Measurements from ENCODE around the gene FAM151A.
"Not testable (repeated sequence)": the region's sequence is repeated elsewhere in the genome, so short reads cannot be mapped to it uniquely, and the experiment has no call there.

Gene FAM151A

DNA sequence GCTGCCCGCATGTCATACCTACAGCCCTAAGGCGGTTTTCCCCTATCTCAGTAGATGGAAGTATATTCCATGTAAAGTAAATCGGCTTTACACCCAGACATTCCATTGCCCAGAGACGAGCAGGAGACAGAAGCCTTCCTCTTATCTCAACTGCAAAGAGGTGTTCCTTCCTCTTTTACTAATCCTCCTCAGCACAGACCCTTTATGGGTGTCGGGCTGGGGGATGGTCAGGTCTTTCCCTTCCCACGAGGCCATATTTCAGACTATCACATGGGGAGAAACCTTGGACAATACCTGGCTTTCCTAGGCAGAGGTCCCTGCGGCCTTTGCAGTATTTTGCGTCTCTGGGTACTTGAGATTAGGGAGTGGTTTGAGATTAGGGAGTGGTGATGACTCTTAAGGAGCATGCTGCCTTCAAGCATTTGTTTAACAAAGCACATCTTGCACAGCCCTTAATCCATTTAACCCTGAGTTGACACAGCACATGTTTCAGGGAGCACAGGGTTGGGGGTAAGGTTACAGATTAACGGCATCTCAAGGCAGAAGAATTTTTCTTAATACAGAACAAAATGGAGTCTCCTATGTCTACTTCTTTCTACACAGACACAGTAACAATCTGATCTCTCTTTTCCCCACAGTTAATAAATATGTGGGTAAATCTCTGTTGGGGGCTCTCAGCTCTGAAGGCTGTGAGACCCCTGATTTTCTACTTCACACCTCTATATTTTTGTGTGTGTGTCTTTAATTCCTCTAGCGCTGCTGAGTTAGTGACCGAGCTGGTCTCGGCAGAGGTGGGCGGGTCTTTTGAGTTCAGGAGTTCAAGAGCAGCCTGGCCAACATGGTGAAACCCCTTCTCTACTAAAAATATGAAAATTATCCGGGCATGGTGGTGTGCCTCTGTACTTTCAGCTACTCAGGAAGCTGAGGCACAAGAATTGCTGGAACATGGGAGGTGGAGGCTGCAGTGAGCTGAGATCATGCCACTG is 13.4 kb upstream of the FAM151A start:
- DNase-seq: not testable (repeated sequence)

DNA sequence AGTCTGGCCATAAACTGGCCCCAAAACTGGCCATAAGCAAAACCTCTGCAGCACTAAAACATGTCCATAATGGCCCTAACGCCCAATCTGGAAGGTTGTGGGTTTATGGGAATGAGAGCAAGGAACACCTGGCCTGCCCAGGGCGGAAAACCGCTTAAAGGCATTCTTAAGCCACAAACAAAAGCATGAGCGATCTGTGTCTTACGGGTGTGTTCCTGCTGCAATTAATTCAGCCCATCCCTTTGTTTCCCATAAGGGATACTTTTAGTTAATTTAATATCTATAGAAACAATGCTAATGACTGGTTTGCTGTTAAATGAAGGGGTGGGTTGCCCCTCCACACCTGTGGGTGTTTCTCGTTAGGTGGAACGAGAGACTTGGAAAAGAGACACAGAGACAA is 12.5 kb upstream of the FAM151A start:
- not testable (repeated sequence) for DNase-seq

DNA sequence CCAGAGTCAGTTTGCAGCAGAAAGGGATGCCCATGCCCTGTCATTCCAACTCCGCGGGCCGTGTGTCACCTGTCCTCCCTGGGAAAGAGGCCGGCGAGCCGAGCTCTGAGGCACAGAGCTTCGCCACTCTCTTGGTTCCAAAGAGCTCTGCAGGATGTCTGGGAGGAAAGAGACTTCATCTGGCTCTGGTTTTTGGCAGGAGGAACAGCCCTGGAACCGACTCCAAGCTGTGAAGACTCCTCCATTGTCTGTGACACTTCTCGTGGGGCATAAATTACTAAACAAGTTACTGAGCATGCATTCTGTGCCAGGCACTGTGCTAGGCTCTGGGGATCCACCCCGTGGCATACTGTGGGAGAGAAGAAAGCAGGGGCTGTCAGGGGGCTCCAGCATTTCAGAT is 3.9 kb upstream of the FAM151A start:
- DNase-seq: no peak

DNA sequence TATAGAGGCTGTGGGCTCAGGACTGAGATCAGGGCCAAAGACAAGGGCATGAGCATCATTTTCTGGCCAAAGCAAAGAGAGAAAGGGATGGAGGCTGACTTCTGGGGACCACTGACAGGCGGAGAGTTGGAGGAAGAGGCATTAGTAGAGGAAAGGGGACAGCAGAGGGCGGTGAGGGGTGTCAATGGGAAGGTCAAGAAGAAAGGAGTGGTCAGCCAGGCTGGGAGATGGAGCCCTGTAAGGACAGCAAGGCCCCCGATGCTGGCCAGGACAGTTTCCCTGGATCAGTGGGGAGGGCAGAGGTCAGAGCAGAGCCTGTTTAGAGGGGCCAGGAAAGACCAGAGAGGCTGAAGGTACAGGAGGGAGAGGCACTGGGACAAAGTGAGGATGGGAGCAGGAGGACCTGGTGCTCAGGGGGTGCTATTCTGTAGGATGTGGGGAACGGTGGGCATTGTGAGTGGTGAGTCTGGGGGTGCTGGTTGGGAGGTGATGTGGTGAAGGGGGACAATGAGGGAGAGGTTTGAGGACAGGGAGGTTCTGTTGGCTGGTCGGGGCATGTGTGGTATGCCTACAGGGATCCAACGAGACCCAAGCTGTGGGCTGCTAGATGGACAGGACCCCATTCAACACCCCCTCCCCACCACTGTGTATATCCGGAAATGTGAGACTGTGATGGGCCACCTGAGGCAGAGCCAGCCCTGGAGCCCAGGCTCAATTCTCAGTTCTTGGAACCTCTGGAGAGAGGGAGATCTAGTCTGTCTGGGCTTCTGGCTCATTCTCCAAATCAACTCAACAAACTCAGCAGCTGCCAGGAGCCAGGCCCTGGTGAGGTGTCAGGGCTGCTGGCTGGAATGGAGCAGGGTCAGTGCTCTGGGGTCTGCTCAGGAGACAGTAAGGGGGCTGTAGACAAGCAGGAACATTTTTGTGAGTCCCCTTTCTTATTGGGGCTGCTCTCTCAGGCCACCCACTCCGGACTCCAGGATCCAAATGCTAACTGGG is 1.4 kb upstream of the FAM151A start:
- DNase-seq: no peak

DNA sequence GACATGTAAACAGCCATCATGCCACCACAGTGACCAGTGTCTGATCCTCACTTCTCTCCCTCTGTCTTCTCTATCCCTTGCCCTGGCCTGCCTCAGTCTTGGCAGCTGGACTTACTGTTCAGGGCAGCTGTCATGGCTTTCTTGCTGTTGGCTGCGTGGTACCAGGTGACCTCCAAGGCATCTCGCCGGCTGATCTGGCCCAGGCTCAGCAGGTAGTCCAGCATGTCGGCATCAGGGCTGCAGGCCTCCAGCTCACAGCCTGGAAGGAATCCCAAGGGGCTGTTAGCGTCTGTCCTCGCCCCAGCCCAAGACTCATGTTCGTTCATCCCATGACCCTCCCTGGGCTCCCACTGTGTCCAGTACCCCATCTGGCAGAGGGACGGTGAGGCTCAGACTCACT is 3.6 kb downstream of the FAM151A start:
- DNase-seq: no peak

DNA sequence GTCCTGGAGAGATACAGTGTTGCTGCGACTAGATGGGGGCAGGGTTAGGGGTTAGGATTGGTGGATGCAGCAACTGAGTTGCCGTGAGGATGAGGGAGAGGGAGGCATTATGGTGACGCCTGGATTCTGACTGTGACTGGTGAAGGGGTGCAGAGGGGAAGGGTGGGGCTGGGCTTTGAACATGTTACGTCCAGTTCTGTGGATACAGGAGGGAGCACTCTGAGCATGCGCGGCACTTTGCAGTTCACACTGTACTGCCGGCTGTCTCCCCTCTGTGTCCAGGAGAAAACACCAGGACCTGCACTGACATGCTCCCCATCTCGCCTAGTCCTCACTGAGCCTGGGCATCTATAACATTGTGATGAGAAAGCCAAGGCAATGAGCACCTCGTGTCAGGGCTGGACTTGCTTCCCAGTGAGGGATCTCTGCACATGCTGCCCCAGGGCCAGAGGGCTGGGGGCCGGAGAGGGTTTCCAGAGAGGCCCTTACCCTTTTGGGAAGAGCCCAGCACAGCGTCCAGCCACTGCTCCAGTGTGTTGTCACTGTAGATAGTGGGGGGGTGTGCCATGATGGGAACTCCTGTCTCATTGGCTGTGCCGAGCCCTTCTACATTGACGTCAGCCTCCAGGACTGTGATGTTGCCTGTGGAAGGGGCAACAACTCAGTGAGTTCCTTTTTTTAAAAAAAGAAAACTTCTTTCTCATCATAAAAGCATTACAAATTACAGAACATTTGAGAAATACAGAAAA is 7.6 kb downstream of the FAM151A start:
- DNase-seq: no peak

DNA sequence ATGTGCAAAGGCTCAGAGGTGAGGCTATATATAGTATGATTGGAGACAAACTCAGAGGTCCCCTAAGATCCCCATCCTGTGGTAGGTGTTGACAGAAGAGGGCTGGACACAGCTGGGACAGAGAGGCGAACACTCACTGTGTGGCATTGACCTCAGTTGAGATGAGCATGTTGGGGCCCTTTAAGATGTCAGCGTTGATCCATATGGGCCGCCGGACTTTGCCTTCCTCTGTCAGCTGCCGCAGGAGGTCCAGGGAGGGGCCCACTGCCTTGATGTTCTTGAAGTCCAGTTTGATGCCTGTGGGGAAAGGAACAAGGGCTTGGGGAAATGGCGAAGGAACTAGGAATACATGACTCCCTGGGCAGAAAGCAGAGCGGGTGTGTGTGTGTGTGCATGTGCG is 8.8 kb downstream of the FAM151A start:
- DNase-seq: no peak

DNA sequence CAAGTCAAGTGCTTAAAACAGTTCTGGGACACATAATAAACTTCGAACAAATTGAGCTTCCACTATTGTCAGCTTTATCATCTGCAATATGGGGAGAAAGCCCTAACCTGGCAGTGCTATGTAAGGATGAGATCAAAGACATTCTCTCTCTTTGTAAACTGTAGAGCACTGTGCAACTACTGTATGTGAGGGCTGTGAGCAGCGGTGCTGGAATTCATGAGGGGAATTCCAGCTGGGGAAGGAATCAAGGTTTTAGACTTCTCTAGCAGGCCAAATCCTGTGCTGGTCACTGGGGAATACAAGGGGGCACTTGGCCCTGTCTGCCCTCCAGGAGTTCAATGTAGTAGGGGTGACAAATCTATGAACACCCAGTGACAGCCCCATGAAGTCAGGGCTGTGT is 9.3 kb downstream of the FAM151A start:
- DNase-seq: no peak

DNA sequence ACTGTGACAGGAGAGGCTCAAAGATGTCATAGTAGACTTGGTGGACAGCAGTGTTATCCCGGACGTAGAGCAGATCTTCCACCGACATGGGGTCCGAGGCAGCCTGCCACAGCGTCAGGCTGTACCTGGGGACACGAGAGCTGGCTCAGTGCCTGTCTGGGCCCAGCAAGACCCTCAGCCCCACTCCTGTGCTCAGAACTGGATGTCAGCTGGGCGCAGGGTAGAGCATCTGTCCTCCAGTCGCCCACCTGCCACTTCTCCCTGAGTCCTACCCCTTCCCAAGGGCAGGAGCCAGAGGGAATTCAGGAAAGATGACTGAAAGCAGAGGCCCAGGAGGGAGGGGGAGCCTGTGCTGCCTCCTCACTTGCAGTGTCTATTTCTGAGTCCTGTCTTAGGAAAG is 11.7 kb downstream of the FAM151A start:
- no peak for DNase-seq

DNA sequence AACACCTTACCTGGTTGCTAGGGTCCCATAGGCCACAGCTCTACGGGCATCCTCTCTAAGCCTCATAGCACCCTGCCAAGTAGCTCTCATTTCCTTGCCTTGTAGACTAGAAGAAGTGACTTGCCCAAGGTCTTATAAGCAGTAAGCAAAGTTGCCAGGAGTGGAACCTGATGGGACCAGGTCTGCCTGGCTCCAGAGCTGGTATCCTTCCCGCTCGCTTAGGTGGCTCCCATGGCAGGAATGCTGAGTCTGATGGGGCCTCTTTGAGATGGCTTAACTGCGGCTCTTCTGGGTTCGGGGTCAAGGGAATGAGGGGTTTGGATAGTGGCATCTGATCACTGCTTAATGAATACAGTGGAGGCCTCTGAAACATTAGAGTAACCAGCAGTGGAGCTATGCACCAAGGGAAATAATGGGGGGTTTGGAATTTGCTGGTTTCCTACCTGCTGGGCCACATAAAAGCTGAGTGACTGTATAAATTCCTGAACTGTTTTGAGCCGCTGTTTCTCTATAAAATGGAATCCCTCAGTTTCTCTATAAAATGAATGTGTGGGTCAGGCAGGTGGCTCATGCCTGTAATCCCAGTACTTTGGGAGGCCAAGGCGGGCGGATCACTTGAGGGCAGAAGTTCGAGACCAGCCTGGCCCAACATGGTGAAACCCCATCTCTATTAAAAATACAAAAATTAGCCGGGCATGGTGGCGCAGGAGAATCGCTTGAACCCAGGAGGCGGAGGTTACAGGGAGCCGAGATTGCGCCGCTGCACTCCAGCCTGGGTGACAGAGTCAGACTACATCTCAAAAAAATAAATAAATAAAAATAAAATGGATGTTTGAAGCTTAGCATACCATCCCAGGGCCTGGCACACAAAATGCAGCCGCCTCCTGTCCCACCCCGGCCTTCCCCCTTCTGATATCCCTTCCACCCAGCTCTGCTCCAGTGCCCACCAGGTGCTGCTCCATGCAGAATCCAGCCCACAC is 12.4 kb downstream of the FAM151A start:
- DNase-seq: no peak

DNA sequence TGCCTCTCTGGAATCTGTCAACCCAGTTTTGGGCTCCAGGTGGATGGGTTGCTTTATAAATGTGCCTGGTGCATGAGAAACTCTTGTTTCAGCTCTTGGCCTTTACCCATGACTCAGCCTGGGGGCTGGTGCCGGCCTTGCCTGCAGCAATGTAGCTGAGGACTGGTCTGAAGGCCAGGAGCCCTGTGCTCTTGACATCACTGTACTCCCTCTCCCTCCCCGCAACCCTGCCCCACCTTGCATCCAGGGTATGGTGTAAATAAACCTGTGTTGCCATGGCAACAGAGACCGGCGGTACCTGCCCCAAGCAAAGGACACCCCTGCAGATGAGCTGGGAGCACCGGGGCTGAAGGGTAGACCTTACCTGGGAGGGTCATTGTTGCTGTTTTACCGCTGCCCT is 13.3 kb downstream of the FAM151A start:
- DNase-seq: peak; percentile 31

DNA sequence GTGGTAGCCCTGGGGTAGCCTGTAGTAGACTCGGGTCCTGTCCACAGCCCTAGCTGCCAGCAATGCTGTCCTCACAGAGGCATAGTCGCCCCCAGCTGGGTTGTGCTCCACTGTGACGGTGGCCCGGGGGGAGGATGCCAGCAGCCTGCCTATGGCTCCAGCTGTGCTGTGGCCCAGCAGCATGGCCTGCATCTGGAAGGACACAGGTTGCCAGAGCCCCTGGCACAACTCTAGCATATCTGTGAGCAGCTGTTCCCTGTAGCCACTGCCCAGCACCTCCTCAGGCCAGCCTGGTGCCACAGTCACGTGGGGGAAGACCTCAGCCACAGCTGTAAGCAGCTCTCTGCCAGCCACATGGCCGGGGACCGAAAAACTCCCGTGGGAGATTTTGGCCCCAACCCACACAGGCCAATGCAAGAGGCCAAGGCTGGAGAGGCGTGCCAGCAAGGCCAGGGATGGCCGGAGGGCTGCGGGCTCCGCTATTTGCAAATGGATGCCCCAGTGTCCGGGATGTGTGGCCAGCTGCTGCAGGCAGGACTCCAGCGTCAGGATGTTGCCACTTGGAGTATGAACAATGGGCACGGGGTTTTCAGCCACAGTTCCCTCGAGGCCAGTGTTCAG is 13.9 kb downstream of the FAM151A start:
- DNase-seq: no peak

DNA sequence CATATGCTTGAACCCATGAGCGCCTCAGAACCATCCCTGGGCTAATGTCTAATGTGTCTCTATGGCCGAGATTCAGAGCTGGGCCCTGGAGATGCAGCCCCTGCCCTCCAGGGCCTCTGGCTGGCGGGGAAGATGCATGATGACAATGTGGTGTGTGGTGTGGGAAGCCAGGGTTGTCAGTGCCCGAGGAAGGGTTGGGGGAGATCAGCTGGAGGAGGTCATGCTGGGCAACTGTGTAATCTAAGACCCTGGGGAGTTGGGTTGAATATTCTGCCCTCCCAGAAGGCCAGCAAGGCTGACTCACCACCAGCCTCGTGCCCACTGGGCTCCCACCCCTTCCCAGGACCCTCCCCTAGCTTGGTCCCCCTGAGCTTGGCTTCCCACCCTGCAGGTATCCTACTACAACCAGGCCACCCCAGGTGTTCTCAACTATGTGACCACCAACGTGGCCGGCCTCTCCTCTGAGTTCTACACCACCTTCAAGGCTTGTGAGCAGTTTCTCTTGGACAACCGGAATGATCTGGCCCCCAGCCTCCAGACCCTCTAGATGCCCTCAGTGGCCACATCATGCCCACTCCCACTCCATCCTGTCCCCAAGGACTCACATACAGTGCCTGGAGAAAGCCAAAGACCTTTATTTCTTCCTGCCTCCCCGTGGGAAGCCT is 14.6 kb downstream of the FAM151A start:
- no peak for DNase-seq

DNA sequence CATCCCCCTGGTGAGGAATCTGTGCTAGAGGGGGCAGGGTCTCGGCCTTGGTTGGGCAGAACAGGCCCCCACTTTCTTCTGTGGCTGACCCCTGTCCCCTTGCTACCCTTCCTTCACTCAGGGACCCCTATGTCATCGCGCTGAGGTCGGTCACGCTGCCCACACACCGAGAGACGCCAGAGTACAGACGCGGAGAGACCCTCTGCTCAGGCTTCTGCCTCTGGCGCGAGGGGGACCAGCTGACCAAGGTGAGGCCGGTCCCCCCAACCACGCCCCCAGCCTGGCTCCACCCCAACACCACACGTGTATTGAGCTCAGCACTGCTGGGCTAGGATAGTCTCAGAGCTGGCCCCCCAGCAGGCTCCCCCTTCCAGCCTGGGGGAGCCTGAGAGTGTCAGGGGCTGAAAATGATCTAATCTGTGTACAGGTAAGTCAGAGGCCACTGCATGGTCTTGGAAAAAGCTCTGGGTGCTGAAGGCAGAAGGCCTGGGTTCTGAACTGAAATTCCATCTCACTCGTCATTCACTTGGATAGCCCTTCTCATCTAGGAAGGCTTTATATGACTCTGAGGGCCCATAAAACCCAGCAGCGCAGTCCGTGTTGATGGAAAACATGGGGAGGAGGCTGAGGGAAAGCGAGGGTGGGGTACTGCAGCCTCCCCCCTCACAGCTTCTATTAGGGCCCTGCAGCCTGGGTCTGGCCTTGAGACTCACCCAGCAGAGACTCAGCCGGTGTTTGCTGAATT is 15.3 kb downstream of the FAM151A start:
- DNase-seq: no peak

DNA sequence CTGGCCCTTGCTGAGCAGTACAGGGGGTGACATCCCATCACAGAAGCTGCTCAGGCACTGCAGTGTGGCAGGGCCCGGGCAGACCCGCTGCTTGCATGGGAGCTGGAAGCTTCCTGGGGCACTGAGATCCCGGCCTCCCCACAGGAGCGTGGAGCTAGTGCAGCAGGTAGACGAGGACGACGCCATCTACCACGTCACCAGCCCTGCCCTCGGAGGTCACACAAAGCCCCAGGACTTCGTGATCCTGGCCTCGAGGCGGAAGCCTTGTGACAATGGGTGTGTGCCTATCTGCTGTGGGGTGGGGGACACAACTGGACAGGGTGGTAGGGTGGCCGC is 16.4 kb downstream of the FAM151A start:
- DNase-seq: no peak

DNA sequence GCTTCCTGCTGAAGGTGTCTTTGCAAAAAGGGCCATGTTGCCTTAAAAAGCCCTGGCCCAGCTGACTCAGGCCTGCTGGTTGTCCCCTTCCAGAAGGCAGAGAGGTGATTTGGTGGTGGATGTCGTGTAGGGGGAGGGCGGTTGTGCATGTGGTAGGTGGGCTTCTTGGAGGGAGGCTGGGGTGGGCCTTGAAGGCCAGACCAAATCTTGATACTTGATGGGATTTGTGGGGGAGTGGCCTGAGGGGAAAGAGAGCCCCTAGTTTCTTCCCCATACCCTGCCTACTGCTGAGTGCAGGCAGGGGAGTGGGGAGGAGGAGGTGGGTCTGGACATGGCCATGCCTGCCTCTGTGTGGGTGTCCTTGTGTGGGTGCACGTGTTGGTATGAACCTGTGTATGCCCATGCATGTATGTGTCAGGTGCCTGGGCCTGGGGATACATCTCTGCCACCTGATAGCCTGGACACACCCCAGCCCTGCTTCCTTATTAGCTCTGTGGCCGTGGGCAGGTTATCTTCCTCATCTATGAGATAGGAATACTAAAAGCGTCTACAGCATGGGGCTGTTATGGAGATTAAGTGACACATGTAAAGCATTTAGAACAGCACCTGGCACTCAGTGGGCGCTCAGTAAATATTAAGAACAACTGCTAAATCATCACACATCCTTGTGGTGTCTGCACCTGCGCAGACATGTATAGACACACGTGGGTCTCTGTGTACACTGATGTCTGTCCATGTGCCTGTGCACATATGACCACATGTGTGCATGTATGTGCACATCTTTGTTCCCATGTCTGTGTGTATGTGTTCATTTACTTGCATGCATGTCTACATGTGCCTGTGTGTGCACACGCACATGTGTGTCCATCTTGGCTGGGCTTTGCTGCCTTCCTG is 17.0 kb downstream of the FAM151A start:
- peak; percentile 72 for DNase-seq

DNA sequence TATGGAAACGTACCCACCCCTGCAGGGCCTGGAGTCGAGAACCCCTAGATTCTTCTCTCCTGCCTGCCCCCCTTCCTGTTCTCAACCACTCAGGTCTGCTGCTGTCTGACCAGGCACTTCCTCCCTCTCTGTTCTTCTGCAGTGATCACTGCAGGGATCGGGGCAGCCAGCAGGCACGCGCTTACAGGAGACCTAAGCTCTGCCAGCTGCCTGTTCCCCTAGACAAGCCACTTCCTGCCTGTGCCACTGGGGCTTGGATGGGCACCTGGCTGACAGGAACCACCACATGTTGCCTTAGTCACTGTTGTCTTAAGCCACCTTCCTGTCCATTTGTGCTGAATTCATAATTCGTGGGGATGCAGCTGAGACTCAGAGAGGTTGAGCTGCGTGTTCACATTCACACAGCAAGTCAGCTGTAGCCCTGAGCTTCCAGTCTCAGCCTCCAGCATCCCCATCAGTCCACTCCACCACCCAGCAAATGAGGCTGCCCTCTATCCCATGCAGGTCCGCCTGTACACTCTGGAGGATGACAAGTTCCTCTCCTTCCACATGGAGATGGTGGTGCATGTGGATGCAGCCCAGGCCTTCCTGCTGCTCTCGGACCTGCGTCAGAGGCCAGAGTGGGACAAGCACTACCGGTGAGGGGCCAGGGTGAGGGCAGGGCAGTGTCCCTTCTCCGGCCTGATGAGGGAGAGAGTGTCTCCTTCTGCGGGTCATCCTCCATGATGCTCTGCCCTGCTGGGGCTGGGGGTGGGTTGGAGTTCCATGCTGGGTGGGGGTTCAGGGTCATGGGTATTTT is 18.6 kb downstream of the FAM151A start:
- peak; percentile 78 for DNase-seq

DNA sequence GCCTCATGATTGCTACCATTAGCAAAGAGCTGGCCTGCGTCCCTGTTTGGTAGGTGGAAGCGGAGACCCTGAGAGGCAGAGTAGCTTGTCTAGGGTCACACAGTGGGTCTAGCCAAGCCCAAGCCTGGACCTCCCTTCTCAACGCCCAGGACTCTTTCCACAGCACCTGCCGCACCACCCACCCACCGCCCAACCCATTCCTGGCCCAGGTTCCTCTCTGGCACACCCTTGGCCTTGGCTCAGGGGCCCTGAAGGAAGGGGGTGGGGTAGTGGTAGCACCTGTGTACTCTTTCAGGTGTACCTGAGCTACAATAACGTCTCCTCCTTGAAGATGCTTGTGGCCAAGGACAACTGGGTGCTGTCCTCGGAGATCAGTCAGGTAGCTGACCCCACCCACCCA is 19.3 kb downstream of the FAM151A start:
- no peak for DNase-seq

All from DMS153 (cell line).